ENCODE measurements around the gene IFT88.

Gene IFT88

DNA sequence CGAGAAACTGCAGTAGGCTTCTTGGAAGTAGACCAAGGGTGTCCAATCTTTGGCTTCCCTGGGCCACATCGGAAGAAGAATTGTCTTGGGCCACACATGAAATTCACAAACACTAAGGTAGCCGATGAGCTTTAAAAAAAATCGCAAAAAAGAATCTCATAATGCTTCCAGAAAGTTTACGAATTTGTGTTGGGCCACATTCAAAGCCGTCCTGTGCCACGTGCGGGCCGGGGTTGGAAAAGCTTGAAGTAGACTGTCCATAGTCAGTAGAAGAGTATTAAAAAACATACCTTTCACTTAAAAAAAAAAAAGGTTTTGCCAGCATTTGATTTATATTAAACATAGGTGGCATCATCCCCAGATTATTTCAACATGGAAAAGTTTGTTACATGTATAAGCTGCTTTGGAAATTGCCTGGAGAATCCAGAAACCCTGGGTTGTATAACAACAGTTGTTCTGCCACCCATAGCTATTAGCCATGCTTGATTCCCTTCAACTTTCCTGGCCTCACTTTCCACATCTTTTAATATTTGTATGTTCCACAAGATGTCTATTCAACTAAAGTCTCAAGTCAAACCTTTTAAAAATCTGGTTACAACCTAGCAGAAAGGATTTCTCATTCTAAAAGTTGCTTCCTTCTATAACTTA is 1.0 kb downstream of the IFT88 start:
- no peak for DNase-seq

DNA sequence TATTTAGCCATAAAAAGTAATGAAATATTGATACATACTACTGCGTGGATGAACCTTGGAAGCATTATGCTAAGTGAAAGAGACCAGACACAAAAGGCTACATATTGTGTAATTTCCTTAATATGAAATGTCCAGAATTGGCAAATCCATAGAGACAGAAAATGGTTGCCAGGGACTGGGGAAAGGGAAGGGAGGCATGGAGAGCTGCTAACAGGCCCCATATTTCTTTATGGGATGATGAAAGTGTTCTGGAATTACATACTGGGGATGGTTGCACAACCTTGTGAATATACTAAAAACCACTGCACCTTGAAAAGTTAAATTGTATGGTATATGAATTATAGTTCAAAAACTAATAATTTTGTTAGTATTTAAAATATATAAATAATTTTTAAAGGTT is 3.6 kb downstream of the IFT88 start:
- DNase-seq = no peak

DNA sequence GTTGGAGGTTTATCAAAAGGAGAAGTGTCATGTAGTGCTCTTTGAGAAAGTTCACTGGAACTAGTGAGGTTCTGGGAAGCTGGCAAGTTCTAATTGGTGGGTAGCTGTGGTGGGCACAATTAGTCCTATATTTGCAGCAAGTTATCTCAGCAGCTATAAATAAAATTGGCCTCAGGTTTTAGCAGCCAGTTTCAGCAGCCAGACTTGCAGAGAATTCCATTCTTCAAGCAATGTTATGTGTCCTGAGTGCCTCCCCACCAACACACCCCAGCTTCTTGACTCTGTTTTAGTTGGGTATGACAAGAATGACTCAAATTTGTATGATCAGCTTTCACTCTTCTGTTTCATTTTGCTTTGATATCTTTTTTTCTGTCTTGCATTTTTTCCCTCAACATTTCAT is 4.7 kb downstream of the IFT88 start:
- no peak for DNase-seq

DNA sequence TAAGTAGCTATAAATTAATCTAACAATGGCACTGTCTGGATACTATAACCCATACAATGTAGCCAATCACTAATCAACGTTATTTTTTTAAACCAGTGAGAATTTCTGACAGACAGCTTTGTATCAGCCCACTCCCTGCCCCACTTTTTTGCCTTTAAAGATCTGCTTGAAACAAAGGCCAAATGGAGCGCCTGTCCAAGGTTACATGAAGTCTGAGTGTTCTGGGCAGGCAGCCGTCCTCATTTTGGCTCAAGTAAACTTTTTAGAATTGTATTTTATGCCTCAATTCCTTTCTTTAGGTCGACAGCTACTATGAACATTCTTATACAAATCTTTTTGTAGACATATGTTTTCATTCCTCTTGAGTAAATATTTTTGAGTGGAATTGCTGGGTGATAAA is 6.2 kb downstream of the IFT88 start:
- DNase-seq = no peak

DNA sequence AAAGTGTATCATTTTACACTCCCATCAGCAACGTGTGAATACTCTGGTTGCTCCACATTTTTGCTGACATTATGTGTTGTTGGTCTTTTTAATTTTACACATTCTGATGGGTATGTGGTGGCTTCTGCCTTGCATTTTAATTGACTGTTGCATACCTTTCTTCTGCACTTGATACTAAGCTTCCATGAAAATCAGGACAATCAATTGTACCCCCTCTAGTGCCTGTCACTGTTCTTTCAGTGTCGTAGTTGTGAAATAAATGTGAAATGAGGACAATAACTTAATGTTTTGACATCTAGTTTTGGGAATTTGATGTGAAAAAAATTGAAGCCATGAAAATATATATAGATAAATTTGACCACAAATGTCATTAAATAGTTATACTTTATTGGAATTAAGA is 6.7 kb downstream of the IFT88 start:
- no peak for DNase-seq

DNA sequence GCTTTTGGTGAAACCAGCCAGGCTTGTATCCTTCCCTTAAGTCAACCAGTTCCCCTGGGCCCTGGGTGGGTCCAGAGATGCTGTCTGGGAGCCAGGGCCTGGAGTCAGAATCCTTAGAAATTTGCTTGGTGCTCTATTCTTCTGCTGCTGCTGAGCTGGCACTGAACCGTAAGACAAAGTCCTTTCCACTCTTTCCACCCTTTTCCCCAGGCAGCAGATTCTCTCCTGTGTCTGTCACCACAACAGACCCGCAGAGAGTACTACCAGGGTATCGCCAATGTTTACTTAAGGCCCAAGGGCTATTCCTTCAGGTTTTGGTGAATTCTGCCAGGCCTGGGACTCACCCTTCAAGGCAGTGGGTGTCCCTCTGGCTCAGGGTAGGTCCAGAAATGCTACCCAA is 12.2 kb downstream of the IFT88 start:
- DNase-seq = no peak

DNA sequence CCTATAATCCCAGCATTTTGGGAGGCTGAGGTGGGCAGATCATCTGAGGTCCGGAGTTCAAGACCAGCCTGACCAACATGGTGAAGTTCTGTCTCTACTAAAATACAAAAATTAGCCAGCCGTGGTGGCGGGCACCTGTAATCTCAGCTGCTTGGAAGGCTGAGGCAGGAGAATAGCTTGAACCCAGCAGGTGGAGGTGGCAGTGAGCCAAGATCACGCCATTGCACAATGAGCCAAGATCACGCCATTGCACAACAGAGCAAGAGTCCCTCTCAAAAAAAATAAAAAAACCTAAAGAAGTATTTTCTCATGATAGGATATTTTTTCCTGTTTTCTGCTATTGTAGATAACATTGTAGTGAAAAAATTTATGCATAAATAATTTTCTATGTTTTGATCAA is 13.3 kb downstream of the IFT88 start:
- DNase-seq = no peak

DNA sequence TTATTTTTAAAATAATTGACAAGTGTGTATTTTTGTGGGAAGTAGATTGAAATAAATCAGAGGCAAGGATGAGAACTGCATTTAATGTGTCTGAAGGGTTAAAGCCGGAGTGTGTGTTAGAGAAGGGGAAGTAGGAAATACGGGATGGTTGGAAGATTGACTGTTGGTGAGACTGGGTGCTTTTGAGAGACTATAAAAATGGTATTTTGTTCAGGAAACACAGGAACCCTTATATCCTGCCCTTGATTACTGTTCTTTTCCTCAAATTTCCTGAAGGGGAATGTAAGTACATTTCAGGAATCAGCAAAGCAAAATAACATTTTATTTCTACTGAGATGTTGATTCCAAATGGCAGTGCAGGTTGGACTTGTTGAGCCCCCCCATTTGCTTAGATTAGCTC is 15.1 kb downstream of the IFT88 start:
- DNase-seq = no peak

DNA sequence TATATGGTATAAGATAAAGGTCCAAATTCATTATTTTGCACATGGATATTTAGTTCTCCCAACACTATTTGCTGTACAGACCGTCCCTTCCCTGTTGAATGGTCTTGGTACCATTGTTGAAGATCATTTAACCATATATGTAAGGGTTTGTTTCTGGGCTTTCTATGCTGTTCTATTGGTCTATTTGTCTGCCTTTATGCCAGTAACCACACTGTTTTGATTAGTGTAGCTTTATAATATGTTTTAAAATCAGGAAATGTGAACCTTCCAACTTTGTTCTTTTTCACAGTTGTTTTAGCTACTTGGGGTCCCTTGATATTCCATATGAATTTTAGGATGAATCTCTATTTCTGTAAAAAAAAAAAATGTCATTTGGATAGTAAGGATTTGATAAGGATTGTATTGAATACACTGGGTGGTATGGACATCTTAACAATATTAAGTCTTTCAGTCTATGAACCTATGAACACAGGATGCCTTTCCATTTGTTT is 16.9 kb downstream of the IFT88 start:
- no peak for DNase-seq

DNA sequence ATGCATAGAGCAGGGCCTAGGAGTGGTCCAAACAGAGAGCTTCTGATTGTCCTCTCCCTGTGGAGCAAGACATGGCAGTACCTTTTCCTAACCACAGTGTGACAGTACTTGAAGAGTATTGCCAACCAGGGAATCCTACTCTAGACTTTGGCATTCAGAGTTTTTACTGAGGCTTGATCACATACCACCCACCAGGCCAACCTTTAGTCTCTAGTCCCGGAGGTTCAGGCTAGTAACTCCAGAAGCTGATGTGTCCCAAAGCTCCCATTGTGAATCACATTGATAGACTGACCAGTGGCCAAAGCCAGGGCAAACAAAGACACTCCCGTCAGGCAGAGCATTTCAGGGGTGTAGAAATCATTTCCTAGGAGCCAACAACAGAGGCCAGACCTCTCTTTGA is 18.4 kb downstream of the IFT88 start:
- no peak for DNase-seq

DNA sequence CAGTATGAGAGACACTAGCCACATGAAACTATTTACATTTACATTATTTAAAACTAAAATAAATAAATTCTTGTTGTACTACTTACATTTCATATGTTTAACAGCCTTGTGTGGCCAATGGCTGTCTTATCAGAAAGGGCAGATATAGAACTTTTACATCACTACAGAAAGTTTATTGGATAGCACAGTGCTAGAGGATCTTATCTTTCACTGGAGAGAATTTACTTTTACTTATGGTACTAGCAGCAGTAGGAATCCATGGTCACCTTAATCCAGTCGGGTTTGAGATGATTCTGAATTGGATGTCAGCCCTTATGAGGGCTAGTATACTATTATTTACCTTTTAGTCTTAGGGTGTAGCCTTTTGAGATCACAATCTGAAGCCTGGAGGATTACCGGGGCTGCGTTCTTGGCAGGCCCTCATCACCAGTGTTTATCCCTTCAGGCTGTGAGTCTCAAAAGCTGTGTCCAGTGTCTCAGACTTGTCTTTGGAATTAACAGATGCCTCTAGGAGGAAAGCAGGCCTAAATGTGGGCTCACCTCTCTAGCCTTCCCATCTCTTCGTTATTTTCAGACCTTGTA is 21.7 kb downstream of the IFT88 start:
- DNase-seq = no peak

DNA sequence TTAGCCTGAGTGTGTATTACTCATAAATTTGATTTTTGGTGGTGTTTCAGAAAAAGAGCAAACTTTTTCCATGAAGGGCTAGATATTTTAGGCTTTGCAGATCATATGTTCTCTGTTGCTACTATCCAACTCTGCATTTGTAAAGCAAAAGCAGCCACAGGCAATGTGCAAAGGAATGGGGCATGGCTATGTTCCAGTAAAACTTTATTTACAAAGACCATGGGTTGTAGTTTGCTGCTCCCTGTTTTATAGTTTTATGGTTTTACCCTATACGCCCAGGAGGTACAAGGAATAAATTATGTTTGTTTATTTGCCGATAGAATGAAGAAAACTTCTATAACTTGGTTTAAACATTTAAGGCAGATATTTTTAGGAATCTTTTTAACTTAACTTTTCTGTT is 23.6 kb downstream of the IFT88 start:
- no peak for DNase-seq

DNA sequence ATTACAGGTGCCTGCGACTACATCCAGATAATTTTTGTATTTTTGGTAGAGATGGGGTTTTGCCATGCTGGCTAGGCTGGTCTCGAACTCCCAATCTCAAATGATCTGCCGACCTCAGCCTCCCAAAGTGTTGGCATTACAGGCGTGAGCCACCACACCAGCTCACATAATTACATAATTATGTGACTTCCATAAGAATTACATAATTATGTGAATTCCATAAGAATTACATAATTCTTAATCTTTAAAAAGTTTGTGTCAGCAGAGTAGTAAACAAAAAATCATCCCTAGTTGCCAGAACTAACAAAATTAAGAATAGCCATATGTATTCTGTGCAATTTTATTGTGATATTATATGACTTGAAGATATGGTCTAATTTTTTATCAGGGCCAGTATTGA is 25.6 kb downstream of the IFT88 start:
- DNase-seq = no peak

DNA sequence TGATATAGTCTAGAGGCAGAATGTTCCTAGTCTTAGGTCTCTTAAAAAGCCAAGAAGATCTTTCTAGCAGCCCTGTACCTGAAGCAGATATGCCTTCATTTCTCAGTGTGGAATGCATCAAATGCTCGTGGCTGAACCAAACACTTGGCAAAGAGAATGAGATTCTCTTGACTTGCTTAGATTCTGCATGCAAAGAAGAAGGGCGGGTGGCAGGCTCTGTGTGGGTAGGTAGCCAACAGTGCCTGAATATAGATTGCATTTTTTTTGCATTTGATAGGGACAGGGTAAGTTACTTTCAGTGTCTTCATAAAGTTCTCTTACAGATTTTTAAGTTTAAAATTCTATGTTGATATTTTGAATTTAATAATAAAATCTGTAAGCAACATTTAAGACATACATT is 27.3 kb downstream of the IFT88 start:
- no peak for DNase-seq

DNA sequence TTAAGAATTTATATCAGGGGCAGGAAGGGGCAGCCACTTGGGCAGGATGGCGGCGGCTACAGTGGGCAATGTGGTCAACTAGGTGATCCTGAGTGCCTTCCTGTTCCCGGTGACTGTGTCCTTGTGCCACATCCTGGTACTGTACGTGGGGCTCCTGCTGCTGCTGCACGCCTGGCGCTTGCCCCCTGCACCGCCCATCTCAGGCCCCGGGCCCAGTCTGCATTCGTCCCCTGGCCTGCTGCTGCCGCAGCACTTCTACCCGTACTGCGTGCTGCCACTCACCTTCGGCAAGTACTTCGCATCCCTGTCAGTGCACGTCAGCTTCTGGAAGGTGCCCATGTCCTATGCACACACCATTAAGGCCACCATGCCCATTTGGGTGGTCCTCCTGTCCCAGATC is 40.1 kb downstream of the IFT88 start:
- DNase-seq = no peak

DNA sequence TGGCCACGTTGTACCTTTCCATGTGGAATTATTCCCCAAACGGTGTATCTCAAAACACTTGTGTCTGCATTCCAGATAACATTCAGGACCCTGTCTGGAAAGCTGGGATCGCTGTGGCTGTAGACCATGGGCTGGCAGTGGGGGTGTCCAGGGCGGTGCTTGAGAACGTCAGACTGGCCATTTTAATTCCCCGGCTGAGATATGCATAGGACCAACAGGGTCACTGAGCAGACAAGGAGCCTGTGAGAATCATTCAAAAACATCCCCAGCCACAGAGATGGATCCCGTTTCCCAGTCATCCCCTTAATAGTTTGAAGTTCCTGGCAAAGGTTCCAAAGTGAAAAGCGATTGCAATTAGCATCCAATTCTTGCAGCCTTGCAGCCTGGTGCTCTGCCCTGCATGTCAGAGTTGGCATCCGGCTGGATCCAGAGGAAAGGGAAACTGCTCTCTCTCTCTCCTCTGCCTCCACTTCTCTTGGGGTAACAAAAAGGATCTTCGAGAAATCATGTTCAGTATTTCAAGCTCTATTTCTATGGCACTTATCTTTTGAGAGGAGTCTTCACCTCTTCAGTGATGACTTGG is 41.6 kb downstream of the IFT88 start:
- DNase-seq = no peak

DNA sequence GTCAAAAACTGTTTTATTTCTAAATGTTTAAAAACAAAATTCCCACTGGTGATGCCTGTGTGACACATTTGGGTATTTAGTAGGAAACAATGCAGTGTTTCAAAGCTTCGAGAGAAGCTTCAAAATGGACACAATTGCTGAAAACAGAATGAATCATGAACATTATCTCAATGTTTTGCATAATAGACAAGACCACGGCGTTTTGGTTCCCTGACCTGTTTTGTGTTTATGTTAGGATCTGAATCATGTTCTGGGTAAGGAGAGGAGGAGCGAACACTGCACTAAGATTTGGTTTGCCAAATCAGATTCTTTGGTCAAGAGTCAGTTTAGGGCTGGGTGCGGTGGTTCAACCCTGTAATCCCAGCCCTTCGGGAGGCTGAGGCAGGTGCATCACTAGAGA is 42.2 kb downstream of the IFT88 start:
- no peak for DNase-seq

DNA sequence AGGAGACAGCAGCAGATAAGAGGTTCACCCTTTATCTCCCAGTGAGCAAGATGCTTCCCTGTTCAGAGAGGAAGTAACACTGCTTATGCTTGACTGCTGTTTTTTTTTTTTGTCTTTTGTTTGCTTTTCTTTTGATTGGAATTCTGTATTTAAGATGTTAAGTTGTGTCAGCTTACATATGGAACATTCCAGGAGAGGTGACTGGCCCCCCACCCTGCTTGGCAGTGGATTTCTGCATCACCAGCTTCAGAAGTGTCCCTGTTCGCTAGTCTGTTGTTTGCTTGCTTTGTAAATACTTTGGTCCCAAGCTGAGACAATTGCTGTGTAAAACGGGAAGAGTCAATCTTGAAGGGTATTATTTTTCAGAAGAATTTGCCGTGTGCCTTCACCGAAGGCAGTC is 43.0 kb downstream of the IFT88 start:
- no peak for DNase-seq

DNA sequence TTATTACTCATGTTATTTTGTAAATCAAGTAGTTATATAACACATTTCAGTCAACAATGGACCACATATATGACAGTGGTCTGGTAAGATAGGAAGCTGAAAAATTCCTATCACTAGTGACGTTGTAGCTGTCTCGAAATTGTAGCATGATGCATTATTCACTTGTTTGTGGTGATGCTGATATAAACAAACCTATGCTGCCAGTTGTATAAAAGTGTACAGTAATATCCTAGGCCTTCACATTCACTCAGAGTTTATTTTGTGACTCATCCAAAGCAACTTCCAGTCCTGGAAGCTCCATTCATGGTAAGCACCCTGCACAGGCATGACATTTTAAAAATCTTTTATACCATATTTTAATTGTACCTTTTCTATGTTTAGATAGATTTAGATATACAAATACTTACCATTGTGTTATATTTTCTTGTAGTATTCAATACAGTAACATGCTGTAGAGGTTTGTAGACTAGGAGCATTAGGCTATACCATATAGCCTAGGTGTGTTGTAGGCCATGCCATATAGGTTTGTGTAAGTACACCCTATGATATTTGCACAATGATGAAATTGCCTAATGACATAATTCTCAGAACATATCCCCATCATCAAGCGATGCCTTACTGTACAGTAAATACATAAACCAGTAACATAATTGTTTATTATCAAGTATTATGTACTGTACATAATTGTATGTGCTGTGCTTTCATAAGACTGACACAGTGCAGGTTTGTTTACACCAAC is 49.3 kb downstream of the IFT88 start:
- DNase-seq = no peak

DNA sequence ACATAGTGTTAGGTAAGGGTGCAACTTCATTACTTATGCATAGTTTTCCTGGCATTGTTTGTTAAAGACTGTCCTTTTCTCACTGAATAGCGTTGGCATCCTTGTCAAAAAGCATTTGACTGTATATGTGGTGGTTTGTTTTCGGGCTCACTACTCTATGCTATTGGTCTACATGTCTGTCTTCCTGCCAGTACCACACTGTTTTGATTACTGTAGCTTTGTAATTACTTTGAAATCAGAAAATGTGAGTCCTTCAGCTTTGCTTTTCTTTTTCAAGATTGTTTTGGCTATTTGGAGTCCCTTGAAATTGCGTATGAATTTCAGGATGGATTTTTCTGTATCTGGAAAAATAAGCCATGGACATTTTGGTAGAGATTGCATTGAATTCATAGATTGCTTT is 56.0 kb downstream of the IFT88 start:
- no peak for DNase-seq

DNA sequence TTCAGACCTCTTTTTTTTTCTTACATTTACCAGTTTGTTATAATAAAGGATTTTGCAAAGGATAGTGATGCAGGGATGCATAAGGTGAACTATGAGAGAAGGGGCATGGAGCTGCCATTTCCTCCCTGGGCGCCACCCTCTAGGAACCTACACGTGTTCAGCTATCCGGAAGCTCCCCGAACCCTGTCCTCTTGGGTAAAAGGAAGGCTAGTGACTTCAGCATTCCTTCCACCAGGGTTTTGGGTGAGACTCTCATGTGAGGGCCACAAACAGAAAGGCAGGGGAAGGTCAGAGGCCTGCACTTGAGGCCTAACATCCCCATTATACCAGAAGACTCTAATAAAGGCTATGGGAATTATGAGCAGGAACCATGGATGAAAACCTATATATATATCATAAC is 57.3 kb downstream of the IFT88 start:
- DNase-seq = no peak

DNA sequence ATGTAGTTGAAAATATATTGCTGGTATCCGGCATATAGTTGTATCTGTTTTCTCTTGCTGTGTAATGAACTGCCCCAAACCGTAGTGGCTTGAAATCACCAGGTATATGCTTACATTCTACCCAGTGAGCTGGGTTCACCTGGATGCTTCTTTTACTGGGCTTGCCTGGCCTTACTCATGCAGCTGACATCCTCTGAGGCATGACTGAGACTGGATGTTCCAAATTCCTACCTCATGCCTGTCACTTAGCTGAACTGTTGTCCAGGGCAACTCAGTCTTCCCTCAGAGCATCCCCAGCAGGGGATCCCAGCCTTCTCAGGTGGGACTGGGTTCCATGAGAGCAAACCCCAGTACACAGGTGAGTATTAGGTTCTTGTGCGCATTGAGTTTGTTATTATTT is 66.8 kb downstream of the IFT88 start:
- no peak for DNase-seq

DNA sequence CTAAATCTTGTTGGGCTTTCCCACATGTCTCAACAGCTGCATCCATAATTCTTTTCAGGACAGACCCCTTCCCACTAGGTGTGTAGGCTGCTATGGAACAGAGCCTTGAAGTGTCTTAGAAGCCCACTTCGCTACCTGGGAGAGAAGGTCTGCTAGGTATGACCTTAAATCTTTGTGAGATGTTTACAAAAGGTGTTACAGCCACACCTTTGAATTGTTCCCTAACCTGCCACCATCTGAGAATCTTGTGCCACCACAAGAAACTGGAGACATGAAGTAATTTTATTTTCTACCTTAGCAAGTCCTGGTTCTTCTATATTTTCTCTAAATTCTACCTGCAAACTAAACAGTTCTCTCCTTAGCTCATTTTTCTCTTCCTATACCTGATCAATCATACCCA is 69.1 kb downstream of the IFT88 start:
- DNase-seq = no peak

DNA sequence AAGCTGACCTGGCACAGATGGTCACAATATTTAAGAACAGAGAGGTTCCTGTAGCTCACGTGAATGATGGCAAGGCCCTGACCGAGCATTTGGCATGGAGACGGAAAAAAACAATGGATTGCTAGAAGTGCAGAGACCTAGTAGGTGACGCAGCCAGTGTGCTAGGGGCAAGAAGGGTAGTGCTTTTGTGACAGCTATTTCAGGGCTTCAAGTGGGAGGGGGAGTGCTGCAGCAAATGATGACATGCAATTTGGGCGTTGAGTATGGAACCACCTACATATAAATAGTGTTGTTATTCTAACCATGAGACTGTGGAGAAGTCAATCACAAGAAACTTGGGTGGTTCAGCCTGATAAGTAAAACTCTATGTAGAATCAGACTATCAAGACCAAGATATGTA is 70.9 kb downstream of the IFT88 start:
- no peak for DNase-seq

Data from NCI-H1436 treated with DMSO at 0.1 percent for 48 hours (cell line).